Omental fat pad (tissue), 4 donors: ENCODE measurements around the gene EXOC6B. TPM values are rescaled to one million over a fixed set of nuclear protein-coding genes. Genes with fewer than 3 reads are reported as not detected.

Experiments used
- ATAC-seq: fragments of 150-250 bp; one replicate; pipeline ENCODE4 v1.9.1; 2016; ENCODE audit warnings: mild to moderate bottlenecking, moderate library complexity; ENCODE audit not compliant: low FRiP score
- DNase-seq: peaks from one replicate; pipeline ENCODE4 v3.0.0-alpha.2; 2019; ENCODE audit warnings: low spot score
- CTCF ChIP-seq, 3 donors: fragments of 450-650 bp; IDR thresholded peaks; one replicate each; pipeline ENCODE4 v1.5.1; 2016 to 2017; ENCODE audit warnings: antibody characterized with exemption in 3 of 3, mild to moderate bottlenecking in 3 of 3, moderate library complexity in 2 of 3
- total RNA-seq, 4 donors: library from RNA; depleted of rRNA; stranded (reverse); fragments of >200 nt; gene quantifications; one replicate each; pipeline ENCODE4 v1.1.0, GENCODE V29; 2016

The EXOC6B gene
- 10 to 100 TPM; 25.6 to 38.3 (median 30.1) TPM for total RNA-seq

- ATAC-seq (peak; percentile 94), DNase-seq (peak; percentile 86)
- TF ChIP-seq CTCF (IDR thresholded peaks at IDR 0.05): no peak
Measured at GRCh38 chr2:72825257-72826155, at the start of gene EXOC6B. Gene EXOC6B, minus strand, starts transcription at chr2:72826033.

- DNase-seq (no peak), ATAC-seq (no peak)
- no peak for TF ChIP-seq CTCF (IDR thresholded peaks at IDR 0.05)
Measured at GRCh38 chr2:72871880-72872279, 46.0 kb upstream of the EXOC6B start.

- no peak for ATAC-seq
- no peak for DNase-seq
- no peak for TF ChIP-seq CTCF (IDR thresholded peaks at IDR 0.05)
Measured at GRCh38 chr2:72871060-72871459, 45.2 kb upstream of the EXOC6B start.

DNA sequence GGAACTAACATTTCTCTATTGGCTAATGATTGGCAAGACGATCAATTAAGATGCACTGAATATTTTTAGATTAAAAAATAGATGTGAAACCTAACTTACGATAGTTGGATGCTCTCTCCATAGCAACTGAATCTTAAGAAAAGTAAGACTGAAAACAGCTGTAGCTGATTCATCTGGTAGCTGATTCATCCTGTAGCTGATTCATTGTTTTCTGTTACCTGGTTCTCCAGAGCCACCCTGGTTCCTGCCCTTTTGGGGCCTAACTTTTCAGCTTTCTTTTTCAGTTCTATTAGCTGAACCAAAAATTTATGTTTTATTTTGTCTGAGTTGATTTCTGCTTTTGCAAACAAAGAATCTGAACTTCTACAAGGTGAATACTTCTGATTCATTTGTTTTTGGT lies 38.7 kb upstream of the EXOC6B start:
- no peak for DNase-seq
- no peak for TF ChIP-seq CTCF (IDR thresholded peaks at IDR 0.05)
- no peak for ATAC-seq

GRCh38 chr2:72863046-72863445 lies 37.2 kb upstream of the EXOC6B start:
- no peak for TF ChIP-seq CTCF (IDR thresholded peaks at IDR 0.05)
- ATAC-seq: no peak
- DNase-seq: no peak

- TF ChIP-seq CTCF (IDR thresholded peaks at IDR 0.05): peak in 2 of 3 donors; percentile 73 to 78
- peak; percentile 83 for DNase-seq
- peak; percentile 95 for ATAC-seq
Measured at GRCh38 chr2:72862239-72862988, 36.6 kb upstream of the EXOC6B start.
